Keratinocyte (primary cell): ENCODE data around the gene ECHS1. TPM values are rescaled to one million over a fixed set of nuclear protein-coding genes. Genes with fewer than 3 reads are reported as not detected.

ENCODE experiments used
- DNase-seq: peaks from one replicate; pipeline ENCODE4 v3.0.0-alpha.2; 2011; ENCODE audit warnings: low read depth, missing footprints, low spot score
- FAIRE-seq: peaks from 2 replicates; lab custom pipeline; 2011; peaks lifted over from hg19 to GRCh38; lab: Jason Lieb, UNC
- H2AFZ ChIP-seq: 2 replicates; pipeline ENCODE4 v1.6.0; 2012; ENCODE audit warnings: low read length, control low read depth, inconsistent platforms; ENCODE audit not compliant: control insufficient read depth
- H3K27ac ChIP-seq: 2 replicates; pipeline ENCODE4 v1.5.1; 2011; ENCODE audit warnings: low read length; ENCODE audit not compliant: control insufficient read depth, insufficient read depth
- H3K27me3 ChIP-seq: 3 replicates; pipeline ENCODE4 v1.6.0; 2011; ENCODE audit warnings: low read length; ENCODE audit not compliant: control insufficient read depth, insufficient read depth; ENCODE audit errors: extremely low read depth
- H3K36me3 ChIP-seq, 2 experiments: 2 replicates in 1 of 2; 3 replicates in 1 of 2; pipeline ENCODE4 v1.5.1; 2011; ENCODE audit warnings: low read length in 2 of 2, mild to moderate bottlenecking in 1 of 2; ENCODE audit not compliant: control insufficient read depth in 2 of 2, insufficient read depth in 2 of 2; ENCODE audit errors: extremely low read depth in 1 of 2
- H3K4me1 ChIP-seq: 3 replicates; pipeline ENCODE4 v1.5.1; 2011; ENCODE audit warnings: low read length; ENCODE audit not compliant: control insufficient read depth, insufficient read depth; ENCODE audit errors: extremely low read depth
- H3K4me2 ChIP-seq: 3 replicates; pipeline ENCODE4 v1.6.0; 2011; ENCODE audit warnings: low read depth, low read length; ENCODE audit not compliant: control insufficient read depth, insufficient read depth; ENCODE audit errors: extremely low read depth
- H3K4me3 ChIP-seq, 3 experiments: fragments of 200-600 bp in 1 of 3; sonication (generic) in 1 of 3; 2 replicates in 2 of 3; 3 replicates in 1 of 3; pipeline ENCODE4 v1.5.1; 2011 to 2016; ENCODE audit warnings: low read length in 3 of 3, mild to moderate bottlenecking in 3 of 3, control low read depth in 2 of 3, inconsistent platforms in 1 of 3, low read depth in 1 of 3, mixed read lengths in 1 of 3, mixed run types in 1 of 3, moderate library complexity in 1 of 3; ENCODE audit not compliant: control insufficient read depth in 2 of 3, insufficient read depth in 2 of 3; ENCODE audit errors: extremely low read depth in 1 of 3
- H3K79me2 ChIP-seq: 2 replicates; pipeline ENCODE4 v1.6.0; 2012; ENCODE audit warnings: low read length; ENCODE audit not compliant: control insufficient read depth, insufficient read depth
- H3K9ac ChIP-seq: 3 replicates; pipeline ENCODE4 v1.6.0; 2011; ENCODE audit warnings: low read length; ENCODE audit not compliant: control insufficient read depth, insufficient read depth; ENCODE audit errors: extremely low read depth
- H3K9me1 ChIP-seq: 3 replicates; pipeline ENCODE4 v1.6.0; 2011; ENCODE audit warnings: low read length; ENCODE audit not compliant: control insufficient read depth, insufficient read depth; ENCODE audit errors: extremely low read depth
- H3K9me3 ChIP-seq: 2 replicates; pipeline ENCODE4 v1.5.1; 2012; ENCODE audit warnings: low read depth, low read length; ENCODE audit not compliant: control insufficient read depth
- H4K20me1 ChIP-seq: 3 replicates; pipeline ENCODE4 v1.6.0; 2011; ENCODE audit warnings: low read length; ENCODE audit not compliant: control insufficient read depth, insufficient read depth; ENCODE audit errors: extremely low read depth
- EZH2 ChIP-seq: IDR thresholded peaks from one replicate; pipeline ENCODE4 v1.6.1; 2012; ENCODE audit warnings: inconsistent platforms, mild to moderate bottlenecking, low read length, moderate library complexity
- dilution Hi-C: fragments of 300-500 bp; cut with MboI; formaldehyde crosslinking; loops from one replicate; pipeline ENCODE4 v1.7.0; 2020; ENCODE audit warnings: low sequenced_read_pairs; ENCODE audit not compliant: extremely low pct_ligation_motif_present
- polyA plus RNA-seq, 5 experiments: library from polyadenylated mRNA; depleted of rRNA in 3 of 5; stranded (reverse) in 3 of 5; stranded (forward) in 1 of 5; unstranded in 1 of 5; fragments of >200 nt; gene quantifications; 1 replicate in 1 of 5; 2 replicates in 3 of 5; 3 replicates in 1 of 5; pipeline versions ENCODE4 v1.2.1 to v1.2.3, GENCODE V29; 2011 to 2012; ENCODE audit warnings: missing spikeins in 2 of 5, low read depth in 1 of 5, low replicate concordance in 1 of 5
- TF ChIP-seq, protein P1 (sequence below), 3 experiments: IDR thresholded peaks in 1 of 3; conservative IDR thresholded peaks in 1 of 3; optimal IDR thresholded peaks in 1 of 3; 2 replicates in 2 of 3; 3 replicates in 1 of 3; pipeline versions ENCODE3 to v1.5.1; 2011; ENCODE audit warnings: low read length in 3 of 3, mild to moderate bottlenecking in 3 of 3, moderate library complexity in 2 of 3, control low read depth in 1 of 3, inconsistent platforms in 1 of 3; ENCODE audit not compliant: insufficient read depth in 2 of 3; ENCODE audit errors: extremely low read depth in 1 of 3

ECHS1 gene
- polyA plus RNA-seq, 1 donor (not counting 4 experiments of a cell fraction or from before 2014, with no cell fraction given) = 27.1 TPM

DNA sequence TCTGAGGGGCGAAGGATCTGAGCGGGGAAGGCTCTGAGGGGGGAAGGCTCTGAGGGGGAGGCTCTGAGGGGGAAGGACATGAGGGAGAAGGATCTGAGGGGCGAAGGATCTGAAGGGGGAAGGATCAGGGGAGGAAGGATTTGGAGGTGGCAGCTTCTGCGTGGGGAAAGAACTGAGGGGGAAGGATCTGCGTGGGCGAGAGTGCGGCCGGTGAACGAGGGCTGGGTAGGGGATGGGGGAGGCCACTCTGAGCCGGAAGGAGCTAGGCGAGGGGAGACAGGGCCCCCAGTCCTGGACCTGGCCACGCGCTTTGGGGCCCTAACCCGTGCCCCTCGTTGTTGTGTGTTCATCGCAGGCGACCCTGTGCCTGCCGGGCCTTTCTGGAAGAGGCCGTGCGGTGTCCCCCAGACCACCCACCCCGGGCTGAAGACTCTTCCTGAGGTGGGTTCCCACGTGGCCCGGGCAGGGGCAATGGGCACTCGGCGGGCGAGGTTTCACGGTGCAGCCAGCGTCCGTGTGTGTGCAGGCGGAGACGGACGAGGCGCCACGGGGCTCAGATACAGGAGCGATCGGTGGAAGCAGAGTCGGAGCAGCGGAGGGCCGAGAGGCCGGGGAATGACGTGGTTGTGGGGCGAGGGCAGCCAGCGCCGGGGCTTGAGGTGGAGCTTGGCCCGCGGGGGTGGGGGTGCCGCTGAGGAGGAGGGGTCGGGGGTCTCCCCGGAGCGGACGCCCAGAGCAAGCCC, 38.5 kb downstream of the ECHS1 start:
- H3K9ac ChIP-seq = peak overlapping the region; percentile 9
- H2AFZ ChIP-seq = no peak overlapping the region
- H3K4me2 ChIP-seq = no peak overlapping the region

GRCh38 chr10:133332936-133333699, 40.0 kb downstream of the ECHS1 start:
- no peaks in the 10 kb centered on the region for H3K79me2 ChIP-seq
- no peaks in the 10 kb centered on the region for H4K20me1 ChIP-seq
- no peaks in the 10 kb centered on the region for H3K9me1 ChIP-seq
- H2AFZ ChIP-seq = no peak overlapping the region
- H3K4me3 ChIP-seq = no peak overlapping the region
- FAIRE-seq = no peak
- dilution Hi-C loops = no loop called here
- no peak overlapping the region for H3K4me2 ChIP-seq
- no peak overlapping the region for H3K9ac ChIP-seq
- H3K4me1 ChIP-seq = peaks cover 6% of the 10 kb centered on the region
- H3K9me3 ChIP-seq = no peaks in the 10 kb centered on the region
- peaks cover 67% of the 10 kb centered on the region for H3K27me3 ChIP-seq
- TF ChIP-seq, protein P1, sequence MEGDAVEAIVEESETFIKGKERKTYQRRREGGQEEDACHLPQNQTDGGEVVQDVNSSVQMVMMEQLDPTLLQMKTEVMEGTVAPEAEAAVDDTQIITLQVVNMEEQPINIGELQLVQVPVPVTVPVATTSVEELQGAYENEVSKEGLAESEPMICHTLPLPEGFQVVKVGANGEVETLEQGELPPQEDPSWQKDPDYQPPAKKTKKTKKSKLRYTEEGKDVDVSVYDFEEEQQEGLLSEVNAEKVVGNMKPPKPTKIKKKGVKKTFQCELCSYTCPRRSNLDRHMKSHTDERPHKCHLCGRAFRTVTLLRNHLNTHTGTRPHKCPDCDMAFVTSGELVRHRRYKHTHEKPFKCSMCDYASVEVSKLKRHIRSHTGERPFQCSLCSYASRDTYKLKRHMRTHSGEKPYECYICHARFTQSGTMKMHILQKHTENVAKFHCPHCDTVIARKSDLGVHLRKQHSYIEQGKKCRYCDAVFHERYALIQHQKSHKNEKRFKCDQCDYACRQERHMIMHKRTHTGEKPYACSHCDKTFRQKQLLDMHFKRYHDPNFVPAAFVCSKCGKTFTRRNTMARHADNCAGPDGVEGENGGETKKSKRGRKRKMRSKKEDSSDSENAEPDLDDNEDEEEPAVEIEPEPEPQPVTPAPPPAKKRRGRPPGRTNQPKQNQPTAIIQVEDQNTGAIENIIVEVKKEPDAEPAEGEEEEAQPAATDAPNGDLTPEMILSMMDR (optimal IDR thresholded peaks at IDR 0.05 in 1 of 3, IDR thresholded peaks at IDR 0.05 in 1 of 3, conservative IDR thresholded peaks at IDR 0.05 in 1 of 3; ENCODE audit: extremely low read depth in 1 of 3, insufficient read depth in 2 of 3, low read length in 3 of 3) = no peak
- no peak for TF ChIP-seq EZH2
- H3K36me3 ChIP-seq = no peaks in the 10 kb centered on the region
- no peak for DNase-seq
- H3K27ac ChIP-seq = no peak overlapping the region

More for the DNA sequence above, 38.5 kb downstream of the ECHS1 start:
- H3K4me1 ChIP-seq = peaks cover 4% of the 10 kb centered on the region
- H3K79me2 ChIP-seq = no peaks in the 10 kb centered on the region
- no peaks in the 10 kb centered on the region for H3K9me1 ChIP-seq
- TF ChIP-seq, protein P1 (optimal IDR thresholded peaks at IDR 0.05 in 1 of 3, IDR thresholded peaks at IDR 0.05 in 1 of 3, conservative IDR thresholded peaks at IDR 0.05 in 1 of 3; ENCODE audit: extremely low read depth in 1 of 3, insufficient read depth in 2 of 3, low read length in 3 of 3) = no peak
- TF ChIP-seq EZH2 = no peak
- no peak for FAIRE-seq
- H3K4me3 ChIP-seq = peak overlapping the region in 1 of 3 experiments; percentile 32
- H3K9me3 ChIP-seq = no peaks in the 10 kb centered on the region
- H3K36me3 ChIP-seq = no peaks in the 10 kb centered on the region
- peaks cover 55% of the 10 kb centered on the region for H3K27me3 ChIP-seq
- H3K27ac ChIP-seq = no peak overlapping the region
- dilution Hi-C loops = no loop called here
- no peaks in the 10 kb centered on the region for H4K20me1 ChIP-seq
- DNase-seq = no peak
